ENCODE measurements around the gene XXYLT1. TPM values are rescaled to one million over a fixed set of nuclear protein-coding genes. Genes with fewer than 3 reads are reported as not detected.

XXYLT1 gene
- total and polyA plus RNA-seq, 10 donors = 2.7 to 22.3 (median 9.5) TPM

- 85 to 91% (median 90%) methylated on average over 5 to 6 of the region's 6 CpGs for WGBS, 5 donors
- DNase-seq = no peak
These were observed 234.4 kb downstream of the XXYLT1 start for GRCh38 chr3:195036574-195036973.

GRCh38 chr3:195036203-195036505 lies 234.8 kb downstream of the XXYLT1 start:
- Histone ChIP-seq H3K4me1 (peaks cover 0 to 32% (median 20%) of the 10 kb centered on the region in 6 donors), H3K36me3 (no peaks in the 10 kb centered on the region), H3K4me3 (no peak overlapping the region), H3K9me3 (peaks cover 0 to 4% (median 0%) of the 10 kb centered on the region in 8 donors), H3K27ac (no peak overlapping the region), H3K27me3 (replicated peaks in 1 of 7) (no peaks in the 10 kb centered on the region)
- intact Hi-C loops (cut with DNase I; ENCODE audit: low total_unique reads) = no loop called here
- 81 to 93% (median 85%) methylated on average over 17 of the region's 17 CpGs for whole genome bisulfite sequencing, 5 donors
- TF ChIP-seq POLR2A (IDR thresholded peaks at IDR 0.05) = no peak
- TF ChIP-seq CTCF (IDR thresholded peaks at IDR 0.05 in 8 of 11, conservative IDR thresholded peaks at IDR 0.05 in 3 of 11) = no peak
- no peak for TF ChIP-seq POLR2AphosphoS5 (IDR thresholded peaks at IDR 0.05)
- DNase-seq = no peak

More at GRCh38 chr3:195036574-195036973, 234.4 kb downstream of the XXYLT1 start:
- intact Hi-C loops (cut with DNase I; ENCODE audit: low total_unique reads) = no loop called here
- Histone ChIP-seq H3K4me1 (peaks cover 0 to 29% (median 19%) of the 10 kb centered on the region in 6 donors), H3K27me3 (replicated peaks in 1 of 7) (no peaks in the 10 kb centered on the region), H3K9me3 (peaks cover 0 to 4% (median 0%) of the 10 kb centered on the region in 8 donors), H3K36me3 (no peaks in the 10 kb centered on the region), H3K27ac (no peak overlapping the region), H3K4me3 (no peak overlapping the region)
- TF ChIP-seq POLR2A (IDR thresholded peaks at IDR 0.05) (no peak), CTCF (IDR thresholded peaks at IDR 0.05 in 8 of 11, conservative IDR thresholded peaks at IDR 0.05 in 3 of 11) (no peak), POLR2AphosphoS5 (IDR thresholded peaks at IDR 0.05) (no peak)

GRCh38 chr3:195035345-195036202 lies 235.4 kb downstream of the XXYLT1 start:
- Histone ChIP-seq H3K27ac (no peak overlapping the region), H3K36me3 (no peaks in the 10 kb centered on the region), H3K4me3 (no peak overlapping the region), H3K9me3 (peaks cover 0 to 4% (median 0%) of the 10 kb centered on the region in 8 donors), H3K4me1 (peaks cover 5 to 32% (median 20%) of the 10 kb centered on the region in 6 donors), H3K27me3 (replicated peaks in 1 of 7) (no peaks in the 10 kb centered on the region)
- 77 to 85% (median 84%) methylated on average over 22 to 42 of the region's 42 CpGs for WGBS, 5 donors
- intact Hi-C loops (cut with DNase I; ENCODE audit: low total_unique reads) = no loop called here
- no peak for DNase-seq
- no peak for TF ChIP-seq POLR2AphosphoS5 (IDR thresholded peaks at IDR 0.05)
- TF ChIP-seq CTCF (IDR thresholded peaks at IDR 0.05 in 8 of 11, conservative IDR thresholded peaks at IDR 0.05 in 3 of 11) = peak in 1 of 11 experiments; percentile 20

DNA sequence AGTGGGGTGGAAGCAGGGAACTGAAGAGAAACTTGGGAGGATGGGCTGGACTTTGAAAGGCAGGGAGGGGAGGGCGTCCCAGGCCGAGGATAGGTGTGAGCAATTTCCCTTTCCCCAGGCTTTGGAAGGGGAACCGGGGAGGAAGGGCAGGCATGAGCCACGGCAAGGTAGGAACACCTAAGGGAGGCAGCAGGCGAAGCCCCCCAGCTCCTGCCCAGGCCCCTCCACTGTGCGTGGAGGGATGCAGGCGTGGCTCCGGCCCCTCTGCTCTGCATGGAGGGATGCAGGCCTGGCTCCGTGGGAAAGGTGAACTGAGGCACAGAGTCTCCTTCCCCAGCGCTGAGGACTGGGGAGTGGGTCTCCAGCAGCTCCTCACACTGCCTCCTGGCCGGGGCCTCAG lies 236.4 kb downstream of the XXYLT1 start:
- Histone ChIP-seq H3K36me3 (no peaks in the 10 kb centered on the region), H3K27ac (no peak overlapping the region), H3K4me1 (peaks cover 0 to 31% (median 15%) of the 10 kb centered on the region in 6 donors), H3K4me3 (no peak overlapping the region), H3K9me3 (peaks cover 0 to 4% (median 0%) of the 10 kb centered on the region in 8 donors), H3K27me3 (replicated peaks in 1 of 7) (no peaks in the 10 kb centered on the region)
- no peak for DNase-seq
- 79 to 96% (median 92%) methylated on average over 8 to 11 of the region's 11 CpGs for WGBS, 5 donors
- intact Hi-C loops (cut with DNase I; ENCODE audit: low total_unique reads) = no loop called here
- TF ChIP-seq POLR2AphosphoS5 (IDR thresholded peaks at IDR 0.05) (no peak), POLR2A (IDR thresholded peaks at IDR 0.05) (no peak), CTCF (IDR thresholded peaks at IDR 0.05 in 8 of 11, conservative IDR thresholded peaks at IDR 0.05 in 3 of 11) (no peak)

All from spleen (tissue), 11 donors.